CD4-positive, alpha-beta T cell treated with Interleukin-10 for 1 hour (primary cell): ENCODE results near the gene RHBDL2.
"Not testable (repeated sequence)": the region's sequence is repeated elsewhere in the genome, so short reads cannot be mapped to it uniquely, and the experiment has no call there.

ENCODE experiments used
- DNase-seq: peaks from one replicate; pipeline ENCODE4 v3.0.0-alpha.2; 2020

Gene RHBDL2

GRCh38 chr1:38932571-38932970 lies 9.1 kb downstream of the RHBDL2 start:
- DNase-seq, result no peak

GRCh38 chr1:38929476-38929875 lies 12.2 kb downstream of the RHBDL2 start:
- DNase-seq, result no peak

GRCh38 chr1:38929054-38929453 lies 12.6 kb downstream of the RHBDL2 start:
- DNase-seq, result no peak

GRCh38 chr1:38926091-38926490 lies 15.5 kb downstream of the RHBDL2 start:
- no peak for DNase-seq

GRCh38 chr1:38925391-38925790 lies 16.2 kb downstream of the RHBDL2 start:
- no peak for DNase-seq

GRCh38 chr1:38923607-38924006 lies 18.0 kb downstream of the RHBDL2 start:
- no peak for DNase-seq

- DNase-seq, result no peak
Observed at GRCh38 chr1:38919130-38919529, 22.5 kb downstream of the RHBDL2 start.

GRCh38 chr1:38918568-38918967 lies 23.1 kb downstream of the RHBDL2 start:
- DNase-seq, result no peak

- no peak for DNase-seq
Observed at GRCh38 chr1:38917772-38918171, 23.9 kb downstream of the RHBDL2 start.

GRCh38 chr1:38917337-38917736 lies 24.3 kb downstream of the RHBDL2 start:
- no peak for DNase-seq

- no peak for DNase-seq
Observed at GRCh38 chr1:38915352-38915948, 26.2 kb downstream of the RHBDL2 start.

- not testable (repeated sequence) for DNase-seq
Observed at GRCh38 chr1:38914908-38915307, 26.7 kb downstream of the RHBDL2 start.

GRCh38 chr1:38908821-38909220 lies 32.8 kb downstream of the RHBDL2 start:
- no peak for DNase-seq

- DNase-seq, result no peak
Observed at GRCh38 chr1:38905985-38906384, 35.6 kb downstream of the RHBDL2 start.

GRCh38 chr1:38899560-38899959 lies 42.1 kb downstream of the RHBDL2 start:
- DNase-seq, result no peak

- no peak for DNase-seq
Observed at GRCh38 chr1:38898653-38899230, 42.9 kb downstream of the RHBDL2 start.

- DNase-seq, result no peak
Observed at GRCh38 chr1:38896169-38896568, 45.5 kb downstream of the RHBDL2 start.

GRCh38 chr1:38892976-38893375 lies 48.7 kb downstream of the RHBDL2 start:
- DNase-seq, result no peak

- peak; percentile 6 for DNase-seq
Observed at GRCh38 chr1:38891753-38892152, 49.9 kb downstream of the RHBDL2 start.

- DNase-seq, result no peak
Observed at GRCh38 chr1:38889589-38889988, 52.0 kb downstream of the RHBDL2 start.

GRCh38 chr1:38888423-38889333 lies 53.0 kb downstream of the RHBDL2 start:
- DNase-seq, result no peak

- no peak for DNase-seq
Observed at GRCh38 chr1:38885092-38885491, 56.5 kb downstream of the RHBDL2 start.

GRCh38 chr1:38881487-38881886 lies 60.1 kb downstream of the RHBDL2 start, which contains the start of gene GJA9:
GJA9 (minus strand) TSS chr1:38881587; CDS start chr1:38876098, 5,489 bp downstream.
- no peak for DNase-seq

- DNase-seq, result no peak
Observed at GRCh38 chr1:38875811-38876210, 65.8 kb downstream of the RHBDL2 start.
